Endodermal cell (in vitro differentiated cells): Measurements from ENCODE around the gene PDGFA. TPM values are rescaled to one million over a fixed set of nuclear protein-coding genes. Genes with fewer than 3 reads are reported as not detected.
A peak's percentile ranks its signal among the peaks of the same experiment; 100 is the strongest.

Experiments
- DNase-seq: peaks from one replicate; pipeline ENCODE4 v3.0.0-alpha.2; 2017
- H3K27ac ChIP-seq: 2 replicates; pipeline ENCODE4 v1.5.1; 2013; ENCODE audit warnings: mild to moderate bottlenecking, low read depth, low read length, moderate library complexity
- H3K27me3 ChIP-seq: 2 replicates; pipeline ENCODE4 v1.6.1; 2013; ENCODE audit warnings: mild to moderate bottlenecking, low read length, moderate library complexity; ENCODE audit not compliant: insufficient read depth, control insufficient read depth, poor library complexity, severe bottlenecking
- H3K36me3 ChIP-seq: 2 replicates; pipeline ENCODE4 v1.7.0; 2013; ENCODE audit warnings: mild to moderate bottlenecking, low read length, moderate library complexity; ENCODE audit not compliant: control insufficient read depth, insufficient read depth
- H3K4me1 ChIP-seq: one replicate; pipeline ENCODE4 v1.7.0; 2013; ENCODE audit warnings: low read length; ENCODE audit not compliant: control insufficient read depth, insufficient read depth
- H3K4me3 ChIP-seq: 2 replicates; pipeline ENCODE4 v1.5.1; 2013; ENCODE audit warnings: mild to moderate bottlenecking, low read length, moderate library complexity
- H3K9ac ChIP-seq: 2 replicates; pipeline ENCODE4 v1.6.1; 2013; ENCODE audit warnings: mild to moderate bottlenecking, low read length, moderate library complexity; ENCODE audit not compliant: poor library complexity, severe bottlenecking; ENCODE audit errors: extremely low read depth
- H3K9me3 ChIP-seq: 2 replicates; pipeline ENCODE4 v1.6.1; 2013; ENCODE audit warnings: mild to moderate bottlenecking, low read length, moderate library complexity; ENCODE audit not compliant: control insufficient read depth
- H3K27ac Mint-ChIP-seq: 2 replicates; pipeline ENCODE4 v1.8.0; 2020; ENCODE audit warnings: mixed read lengths
- H3K27me3 Mint-ChIP-seq: 2 replicates; pipeline ENCODE4 v1.8.0; 2021; ENCODE audit warnings: mild to moderate bottlenecking, mixed read lengths; ENCODE audit not compliant: insufficient read depth
- H3K36me3 Mint-ChIP-seq: 2 replicates; pipeline ENCODE4 v1.8.0; 2020; ENCODE audit warnings: low read depth, mixed read lengths
- H3K4me1 Mint-ChIP-seq: 2 replicates; pipeline ENCODE4 v1.8.0; 2020; ENCODE audit warnings: mixed read lengths
- H3K4me3 Mint-ChIP-seq: 2 replicates; pipeline ENCODE4 v1.8.0; 2020; ENCODE audit warnings: mild to moderate bottlenecking, moderate library complexity, mixed read lengths
- H3K9me3 Mint-ChIP-seq: 2 replicates; pipeline ENCODE4 v1.8.0; 2020; ENCODE audit warnings: mild to moderate bottlenecking, mixed read lengths
- WGBS, 2 experiments: methylation state at CpG; one replicate each; pipeline versions ENCODE4 v1.1.5 to v1.1.7; 2013; ENCODE audit warnings: missing lambda C conversion rate in 2 of 2, mixed read lengths in 1 of 2; ENCODE audit not compliant: insufficient coverage in 1 of 2, insufficient read length in 1 of 2; 5-methylcytosine and 5-hydroxymethylcytosine counted together
- total RNA-seq, 2 donors: library from RNA; stranded (reverse); fragmentation: NEBNext Ultra II Directional in 1 of 2; extraction: Animal tissue kit (Norgen Biotek cat#: 25700) in 1 of 2; gene quantifications; 2 replicates in 1 of 2; 3 replicates in 1 of 2; pipeline ENCODE4 v1.2.1, GENCODE V29; 2021
- TF ChIP-seq, protein P1 (sequence below): fragments of 200-600 bp; sonication (generic); conservative IDR thresholded peaks from 2 replicates; pipeline ENCODE4 v1.5.0; 2021; ENCODE audit warnings: antibody characterized with exemption, mild to moderate bottlenecking

PDGFA gene
- total RNA-seq, 2 donors from 2014 or later, result 11.9 to 24.1 TPM

DNA sequence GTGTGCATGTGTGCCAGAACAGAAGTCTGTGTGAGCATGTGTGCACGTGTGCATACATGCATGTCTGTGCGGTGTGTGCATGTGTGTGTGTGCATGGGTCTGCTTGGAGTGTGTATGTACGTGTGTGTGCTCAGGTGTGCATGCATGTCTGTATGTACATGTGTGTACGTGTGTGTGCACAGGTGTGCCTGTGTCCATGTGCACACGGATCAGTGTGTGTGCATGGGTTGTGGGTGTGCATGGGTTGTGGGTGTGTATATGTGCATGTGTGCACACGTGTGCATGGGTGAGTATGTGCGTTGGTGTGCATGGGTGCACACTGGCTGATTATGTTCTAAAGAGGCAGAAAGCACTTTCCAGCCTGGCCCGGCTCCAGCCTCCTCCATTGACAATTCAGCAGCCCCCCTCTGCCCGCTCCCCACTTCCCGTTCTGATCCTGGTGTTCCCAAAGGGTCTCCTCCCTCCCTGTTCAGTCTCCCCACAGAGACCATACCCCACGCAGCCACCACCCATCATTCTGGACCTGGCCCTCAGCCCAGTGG, 44.1 kb upstream of the PDGFA start:
- TF ChIP-seq, protein P1, sequence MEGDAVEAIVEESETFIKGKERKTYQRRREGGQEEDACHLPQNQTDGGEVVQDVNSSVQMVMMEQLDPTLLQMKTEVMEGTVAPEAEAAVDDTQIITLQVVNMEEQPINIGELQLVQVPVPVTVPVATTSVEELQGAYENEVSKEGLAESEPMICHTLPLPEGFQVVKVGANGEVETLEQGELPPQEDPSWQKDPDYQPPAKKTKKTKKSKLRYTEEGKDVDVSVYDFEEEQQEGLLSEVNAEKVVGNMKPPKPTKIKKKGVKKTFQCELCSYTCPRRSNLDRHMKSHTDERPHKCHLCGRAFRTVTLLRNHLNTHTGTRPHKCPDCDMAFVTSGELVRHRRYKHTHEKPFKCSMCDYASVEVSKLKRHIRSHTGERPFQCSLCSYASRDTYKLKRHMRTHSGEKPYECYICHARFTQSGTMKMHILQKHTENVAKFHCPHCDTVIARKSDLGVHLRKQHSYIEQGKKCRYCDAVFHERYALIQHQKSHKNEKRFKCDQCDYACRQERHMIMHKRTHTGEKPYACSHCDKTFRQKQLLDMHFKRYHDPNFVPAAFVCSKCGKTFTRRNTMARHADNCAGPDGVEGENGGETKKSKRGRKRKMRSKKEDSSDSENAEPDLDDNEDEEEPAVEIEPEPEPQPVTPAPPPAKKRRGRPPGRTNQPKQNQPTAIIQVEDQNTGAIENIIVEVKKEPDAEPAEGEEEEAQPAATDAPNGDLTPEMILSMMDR, result no peak
- Histone ChIP-seq H3K36me3 (no peaks in the 10 kb centered on the region), H3K27ac (no peak overlapping the region), H3K27me3 (no peaks in the 10 kb centered on the region), H3K4me3 (no peak overlapping the region), H3K4me1 (no peaks in the 10 kb centered on the region), H3K9me3 (no peaks in the 10 kb centered on the region), H3K9ac (no peak overlapping the region)
- no peaks in the 10 kb centered on the region for H3K9me3 Mint-ChIP-seq
- no peak overlapping the region for H3K4me3 Mint-ChIP-seq
- WGBS, 2 experiments, result 91 to 92% methylated on average over 6 to 11 of the region's 11 CpGs
- H3K27ac Mint-ChIP-seq, result no peak overlapping the region
- H3K36me3 Mint-ChIP-seq, result no peaks in the 10 kb centered on the region
- DNase-seq, result no peak
- H3K27me3 Mint-ChIP-seq, result no peaks in the 10 kb centered on the region
- no peaks in the 10 kb centered on the region for H3K4me1 Mint-ChIP-seq

DNA sequence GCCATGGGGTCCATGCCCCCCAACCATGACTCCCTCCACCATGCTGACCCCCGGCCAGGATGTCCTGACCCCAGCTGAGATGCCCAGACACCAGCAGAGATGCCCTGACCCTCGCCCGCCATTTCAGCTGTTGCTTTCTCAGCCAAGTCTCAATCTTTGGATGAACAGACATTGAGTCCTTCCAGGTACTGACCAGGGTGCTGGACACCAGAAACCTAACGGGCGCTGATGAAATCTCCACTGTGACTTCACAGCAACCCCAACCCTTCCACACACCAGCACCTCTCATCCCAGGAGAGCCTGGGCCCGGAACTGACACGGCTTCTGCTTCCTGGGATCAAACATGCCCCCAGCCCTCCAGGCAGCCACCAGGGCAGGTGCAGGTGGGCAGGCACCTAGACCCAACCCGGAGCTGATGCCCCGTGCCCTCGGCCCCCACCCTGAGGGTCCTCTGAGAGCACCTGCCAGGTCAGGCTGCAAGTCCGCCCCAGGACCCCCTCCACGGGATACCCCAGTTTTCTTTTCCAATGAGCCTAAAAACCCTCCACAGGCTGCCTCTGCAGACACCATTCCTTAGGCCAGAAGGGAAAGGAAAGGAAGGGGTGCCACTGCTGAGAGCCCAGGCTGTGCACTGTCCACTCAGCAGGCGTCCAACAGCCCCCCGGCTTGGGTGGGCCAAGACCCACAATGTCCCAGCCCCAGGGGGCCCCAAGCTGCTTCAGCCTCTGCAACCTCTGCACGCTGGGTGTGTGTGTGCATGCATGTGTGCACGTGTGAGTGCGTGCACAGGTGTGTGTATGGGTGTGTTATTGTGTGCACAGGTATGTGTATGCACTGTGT, 43.4 kb upstream of the PDGFA start:
- no peaks in the 10 kb centered on the region for H3K9me3 ChIP-seq
- WGBS, 2 experiments, result 90 to 92% methylated on average over 7 to 17 of the region's 17 CpGs
- Mint-ChIP-seq H3K4me1 (no peaks in the 10 kb centered on the region), H3K27me3 (no peaks in the 10 kb centered on the region), H3K4me3 (no peak overlapping the region), H3K27ac (peak overlapping the region; percentile 31), H3K9me3 (no peaks in the 10 kb centered on the region), H3K36me3 (no peaks in the 10 kb centered on the region)
- no peaks in the 10 kb centered on the region for H3K27me3 ChIP-seq
- H3K9ac ChIP-seq, result no peak overlapping the region
- no peak for DNase-seq
- TF ChIP-seq, protein P1, result no peak
- H3K4me1 ChIP-seq, result no peaks in the 10 kb centered on the region
- H3K27ac ChIP-seq, result no peak overlapping the region
- no peaks in the 10 kb centered on the region for H3K36me3 ChIP-seq
- H3K4me3 ChIP-seq, result no peak overlapping the region

DNA sequence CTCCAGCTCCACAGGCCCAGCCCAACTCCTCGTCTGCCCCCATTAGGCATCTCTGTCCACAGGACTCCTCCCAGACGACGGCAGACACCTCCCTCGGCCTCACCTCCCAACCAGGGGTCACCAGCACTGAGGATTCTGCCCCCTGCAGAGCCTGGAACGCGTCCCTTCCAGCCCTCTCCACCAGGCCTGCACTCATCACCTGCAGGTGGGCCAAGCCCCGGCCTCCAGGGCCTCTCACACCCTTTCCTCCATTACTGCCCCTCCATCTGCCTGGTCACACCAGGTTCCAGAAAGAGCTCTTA, 42.7 kb upstream of the PDGFA start:
- H3K27me3 ChIP-seq, result no peaks in the 10 kb centered on the region
- Mint-ChIP-seq H3K4me3 (no peak overlapping the region), H3K36me3 (no peaks in the 10 kb centered on the region), H3K27me3 (no peaks in the 10 kb centered on the region), H3K9me3 (no peaks in the 10 kb centered on the region), H3K27ac (no peak overlapping the region), H3K4me1 (no peaks in the 10 kb centered on the region)
- DNase-seq, result no peak
- no peak overlapping the region for H3K9ac ChIP-seq
- no peaks in the 10 kb centered on the region for H3K9me3 ChIP-seq
- no peaks in the 10 kb centered on the region for H3K36me3 ChIP-seq
- H3K4me3 ChIP-seq, result no peak overlapping the region
- H3K27ac ChIP-seq, result no peak overlapping the region
- 75 to 77% methylated on average over 5 to 7 of the region's 7 CpGs for WGBS, 2 experiments
- no peaks in the 10 kb centered on the region for H3K4me1 ChIP-seq
- TF ChIP-seq, protein P1, result no peak
